Measurements from ENCODE around the gene LIMCH1. TPM values are rescaled to one million over a fixed set of nuclear protein-coding genes. Genes with fewer than 3 reads are reported as not detected.

LIMCH1 gene
- total RNA-seq, 1 experiment from 2014 or later, result 3.3 TPM

DNA sequence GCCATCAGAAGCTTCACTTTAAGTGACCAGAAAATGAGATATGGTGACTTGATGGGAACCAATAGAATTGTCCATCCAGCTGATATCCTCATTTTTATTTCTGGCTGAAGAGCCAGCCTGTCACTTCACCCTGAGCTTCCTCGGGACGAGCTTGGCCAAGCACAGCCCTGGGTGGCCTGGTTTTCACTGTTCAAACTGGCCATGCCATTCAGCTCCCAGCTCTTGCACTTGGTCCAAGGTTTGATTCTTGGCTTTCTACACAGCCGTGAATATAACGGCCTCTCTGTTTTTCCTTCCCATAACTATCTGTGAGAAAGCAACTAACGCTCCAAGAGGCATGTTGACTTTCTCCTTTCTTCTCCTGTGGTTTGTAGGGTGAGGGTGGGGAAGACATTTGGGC, 71.9 kb downstream of the LIMCH1 start:
- Histone ChIP-seq H3K27ac (ENCODE audit: insufficient read length, low read depth, low read length) (no peak overlapping the region), H2AK5ac (ENCODE audit: insufficient read length, low read length) (no peak overlapping the region), H2AFZ (ENCODE audit: low read length) (no peak overlapping the region), H2BK15ac (ENCODE audit: low read depth, low read length) (no peak overlapping the region), H3K9me3 (ENCODE audit: control insufficient read depth, low read depth, low read length) (no peaks in the 10 kb centered on the region), H2BK20ac (ENCODE audit: low read depth, low read length, poor library complexity, severe bottlenecking) (no peak overlapping the region), H4K91ac (ENCODE audit: insufficient read length, low read depth, low read length) (no peak overlapping the region), H3K27me3 (ENCODE audit: insufficient read depth, low read length) (peaks cover 7% of the 10 kb centered on the region; the same call in 1 of the 2 replicates), H4K20me1 (ENCODE audit: control insufficient read depth, insufficient read depth, insufficient read length) (no peaks in the 10 kb centered on the region), H2BK12ac (ENCODE audit: insufficient read length, low read depth, low read length) (no peak overlapping the region), H2BK5ac (ENCODE audit: insufficient read length, low read length) (no peak overlapping the region), H4K5ac (ENCODE audit: insufficient read length, low read depth, low read length) (no peak overlapping the region), H3K4ac (ENCODE audit: low read depth, low read length) (no peak overlapping the region), H3K23ac (ENCODE audit: insufficient read length, low read depth, low read length) (no peak overlapping the region), H2BK120ac (ENCODE audit: low read depth, low read length, poor library complexity, severe bottlenecking) (no peak overlapping the region), H3K79me1 (ENCODE audit: insufficient read depth, low read depth, low read length, poor library complexity, severe bottlenecking) (no peaks in the 10 kb centered on the region), H3K23me2 (ENCODE audit: insufficient read length, low read depth, low read length, poor library complexity, severe bottlenecking) (no peaks in the 10 kb centered on the region), H3T11ph (ENCODE audit: low read length) (no peak overlapping the region), H4K8ac (replicated peaks; ENCODE audit: insufficient read length, low read depth, low read length) (no peak overlapping the region), H3K56ac (ENCODE audit: insufficient read length, low read depth, low read length) (no peak overlapping the region), H3K4me1 (ENCODE audit: insufficient read depth, low read length) (no peaks in the 10 kb centered on the region), H3K4me2 (ENCODE audit: insufficient read depth, insufficient read length, low read length) (no peak overlapping the region), H3K9ac (ENCODE audit: extremely low read depth, insufficient read length, low read length) (no peak overlapping the region), H3K79me2 (ENCODE audit: insufficient read depth, low read length) (no peaks in the 10 kb centered on the region), H3K14ac (ENCODE audit: insufficient read depth, low read length) (no peak overlapping the region), H3K18ac (ENCODE audit: insufficient read length, low read depth, low read length) (no peak overlapping the region)
- peaks cover 35 to 36% of the 10 kb centered on the region in 2 experiments for H3K4me1 Mint-ChIP-seq
- DNase-seq, result no peak
- H3K4me3 Mint-ChIP-seq, result no peak overlapping the region
- WGBS (ENCODE audit: extremely low coverage, insufficient read length, low lambda C conversion rate), result no CpG with 5 or more reads among the region's 5 CpGs
- no peaks in the 10 kb centered on the region for H3K9me3 Mint-ChIP-seq
- no peak overlapping the region for H3K27ac Mint-ChIP-seq
- TF ChIP-seq CTCF (conservative IDR thresholded peaks at IDR 0.05), result no peak
- H3K36me3 Mint-ChIP-seq (ENCODE audit: insufficient read depth in 1 of 3, low read depth in 3 of 3), result no peaks in the 10 kb centered on the region
- H3K27me3 Mint-ChIP-seq (ENCODE audit: low read depth), result peaks cover 28% of the 10 kb centered on the region
